Measurements from ENCODE around the gene NFKB1. TPM values are rescaled to one million over a fixed set of nuclear protein-coding genes. Genes with fewer than 3 reads are reported as not detected.

NFKB1 gene
- total RNA-seq, 4 donors from 2014 or later, result 31.6 to 42.1 (median 39.7) TPM

DNA sequence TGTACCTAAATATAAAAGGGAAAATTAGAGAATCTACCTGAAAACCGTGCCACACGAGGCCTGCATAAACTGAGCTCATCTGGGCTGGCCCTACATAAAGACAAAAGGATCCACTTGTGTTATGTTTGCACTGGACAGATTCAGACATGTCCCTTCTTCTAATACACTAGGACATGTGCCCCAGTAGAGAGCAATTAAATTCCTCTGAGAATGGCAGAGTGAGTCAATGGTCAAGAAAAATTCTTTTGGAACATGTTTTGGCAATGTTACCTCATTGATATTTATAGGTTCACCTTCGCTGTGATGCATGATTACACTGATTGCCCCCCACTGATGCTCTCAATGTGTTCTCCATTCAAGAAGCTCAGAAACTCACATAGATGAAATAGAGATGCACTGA is 164.4 kb downstream of the NFKB1 start:
- Histone ChIP-seq H3K36me3 (peaks cover 0 to 56% (median 28%) of the 10 kb centered on the region in 4 donors), H3K27me3 (no peaks in the 10 kb centered on the region), H3K4me1 (no peaks in the 10 kb centered on the region), H3K9me3 (no peaks in the 10 kb centered on the region), H3K27ac (replicated peaks in 1 of 4) (no peak overlapping the region), H3K4me3 (no peak overlapping the region)
- no peak for DNase-seq (ENCODE audit: extremely low spot score)
- TF ChIP-seq, protein P1, sequence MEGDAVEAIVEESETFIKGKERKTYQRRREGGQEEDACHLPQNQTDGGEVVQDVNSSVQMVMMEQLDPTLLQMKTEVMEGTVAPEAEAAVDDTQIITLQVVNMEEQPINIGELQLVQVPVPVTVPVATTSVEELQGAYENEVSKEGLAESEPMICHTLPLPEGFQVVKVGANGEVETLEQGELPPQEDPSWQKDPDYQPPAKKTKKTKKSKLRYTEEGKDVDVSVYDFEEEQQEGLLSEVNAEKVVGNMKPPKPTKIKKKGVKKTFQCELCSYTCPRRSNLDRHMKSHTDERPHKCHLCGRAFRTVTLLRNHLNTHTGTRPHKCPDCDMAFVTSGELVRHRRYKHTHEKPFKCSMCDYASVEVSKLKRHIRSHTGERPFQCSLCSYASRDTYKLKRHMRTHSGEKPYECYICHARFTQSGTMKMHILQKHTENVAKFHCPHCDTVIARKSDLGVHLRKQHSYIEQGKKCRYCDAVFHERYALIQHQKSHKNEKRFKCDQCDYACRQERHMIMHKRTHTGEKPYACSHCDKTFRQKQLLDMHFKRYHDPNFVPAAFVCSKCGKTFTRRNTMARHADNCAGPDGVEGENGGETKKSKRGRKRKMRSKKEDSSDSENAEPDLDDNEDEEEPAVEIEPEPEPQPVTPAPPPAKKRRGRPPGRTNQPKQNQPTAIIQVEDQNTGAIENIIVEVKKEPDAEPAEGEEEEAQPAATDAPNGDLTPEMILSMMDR (IDR thresholded peaks at IDR 0.05), result no peak
- 89% methylated on average over 3 of the region's 3 CpGs for WGBS
- intact Hi-C loops (cut with DNase I), result no loop called here

Other genes starting within 250 kb of the NFKB1 start
- 1 to 10 TPM; 4.0 to 6.6 (median 6.0) TPM for gene SLC39A8, start 155.9 kb upstream of the NFKB1 start, total RNA-seq

All from esophagus muscularis mucosa (tissue), 4 donors.